GM18909 (cell line): ENCODE data around the gene TANGO6.
"Not testable (repeated sequence)": the region's sequence is repeated elsewhere in the genome, so short reads cannot be mapped to it uniquely, and the experiment has no call there.

Experiments
- ATAC-seq: cut with Tn5 transposase; IDR thresholded peaks from one replicate; pipeline ENCODE4 v1.9.1; 2021; ENCODE audit warnings: mild to moderate bottlenecking; ENCODE audit not compliant: unreplicated experiment, poor library complexity

TANGO6 gene

DNA sequence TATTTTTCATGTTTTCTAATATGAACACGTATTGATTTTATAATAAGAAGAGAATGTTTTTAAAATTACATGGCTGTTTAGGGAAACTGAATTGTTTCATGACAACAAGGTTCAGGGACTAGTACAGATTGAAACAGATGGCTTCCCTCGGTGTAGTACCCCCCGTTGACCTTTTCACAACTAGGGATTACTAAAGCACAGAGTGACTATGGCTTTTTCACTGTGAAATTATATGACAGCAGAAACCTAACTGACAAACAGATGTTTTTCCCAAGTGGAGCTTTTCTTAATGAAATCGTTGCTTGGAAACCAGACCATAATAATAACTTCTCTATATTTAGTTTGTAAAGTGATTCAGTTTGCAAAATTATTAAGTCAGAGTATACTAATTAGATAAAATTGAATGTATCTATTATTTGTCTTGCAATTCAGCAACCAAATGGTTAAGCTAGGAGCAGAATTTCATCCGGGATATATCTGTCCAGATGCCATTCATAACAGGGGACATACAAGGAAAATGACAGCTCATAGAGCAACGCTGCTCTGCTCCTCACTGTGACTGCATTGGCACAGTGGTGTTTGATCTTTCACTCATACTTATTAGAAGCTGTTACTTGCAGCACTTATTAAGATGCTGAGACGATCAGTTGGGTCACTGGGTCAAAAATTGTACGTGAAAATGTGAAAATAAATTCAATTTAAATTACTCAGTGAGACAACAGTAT is 111.7 kb downstream of the TANGO6 start:
- ATAC-seq, result no peak

GRCh38 chr16:68960910-68961309 is 117.6 kb downstream of the TANGO6 start:
- no peak for ATAC-seq

DNA sequence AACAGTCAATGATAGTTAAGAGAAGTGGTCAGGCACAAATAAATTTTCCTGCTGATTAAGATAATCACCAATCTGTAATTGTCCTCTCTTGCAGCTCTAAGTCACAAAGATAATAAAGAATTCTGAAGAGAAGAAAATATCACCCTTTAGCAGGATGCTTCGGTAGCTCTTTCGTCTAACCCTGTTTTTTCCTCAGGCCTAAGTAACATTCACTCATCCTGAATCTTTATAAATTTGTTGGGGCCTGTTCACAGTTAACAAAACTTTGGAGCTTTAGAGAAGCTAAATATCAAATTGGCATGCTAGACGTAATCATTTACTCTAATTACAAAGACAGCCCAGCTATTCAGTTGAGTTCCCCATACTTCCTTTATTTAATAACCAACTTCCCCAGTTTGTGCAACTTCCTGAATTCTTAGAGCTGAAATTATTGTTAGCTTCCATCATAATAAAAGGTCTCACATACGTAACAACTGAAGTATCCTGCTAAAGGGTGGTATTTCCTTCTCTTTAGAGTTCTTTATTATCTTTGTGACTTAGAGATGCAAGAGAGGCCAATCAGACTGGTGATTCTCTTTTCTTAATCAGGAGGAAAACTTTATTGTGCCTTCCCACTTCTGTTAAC is 118.6 kb downstream of the TANGO6 start:
- no peak for ATAC-seq

DNA sequence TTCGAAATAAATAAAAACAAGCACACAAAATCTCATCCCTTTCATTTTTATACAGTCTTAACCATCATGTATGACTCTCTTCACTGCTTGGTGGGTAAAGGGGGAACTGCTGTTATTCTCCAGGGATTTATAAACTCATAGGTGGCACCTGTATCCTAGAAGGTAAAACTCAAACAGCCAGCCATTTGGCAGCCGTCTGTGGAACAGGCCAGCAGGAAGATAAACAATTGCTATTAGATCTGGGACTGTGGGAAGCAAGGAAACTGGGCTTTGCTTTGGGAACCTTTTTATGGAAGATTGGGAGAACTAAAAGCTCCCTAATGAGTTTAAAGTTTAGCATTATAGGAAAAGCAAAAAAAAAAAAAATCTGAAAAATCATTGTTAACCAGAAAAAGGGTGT is 126.0 kb downstream of the TANGO6 start:
- no peak for ATAC-seq

GRCh38 chr16:68972013-68972412 is 128.7 kb downstream of the TANGO6 start:
- no peak for ATAC-seq

DNA sequence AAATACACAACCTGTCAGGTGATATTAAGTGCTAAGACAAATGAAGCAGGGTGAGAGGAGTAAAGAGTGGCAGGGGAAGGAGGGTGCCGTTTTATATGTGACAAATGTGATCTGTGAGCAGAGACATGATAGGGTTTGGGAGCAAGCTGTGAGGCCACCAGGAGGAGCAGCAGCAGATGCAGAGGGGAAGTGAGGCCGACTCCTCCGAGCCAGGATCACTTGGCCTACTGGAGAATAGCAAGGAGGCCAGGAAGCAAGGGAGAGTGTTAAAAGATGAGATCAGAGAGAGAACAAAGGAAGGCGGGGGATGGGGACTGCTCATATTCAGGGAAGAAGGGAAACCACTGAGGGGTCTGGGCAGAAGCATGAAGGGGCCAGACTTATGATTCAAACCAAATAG is 129.4 kb downstream of the TANGO6 start:
- no peak for ATAC-seq

DNA sequence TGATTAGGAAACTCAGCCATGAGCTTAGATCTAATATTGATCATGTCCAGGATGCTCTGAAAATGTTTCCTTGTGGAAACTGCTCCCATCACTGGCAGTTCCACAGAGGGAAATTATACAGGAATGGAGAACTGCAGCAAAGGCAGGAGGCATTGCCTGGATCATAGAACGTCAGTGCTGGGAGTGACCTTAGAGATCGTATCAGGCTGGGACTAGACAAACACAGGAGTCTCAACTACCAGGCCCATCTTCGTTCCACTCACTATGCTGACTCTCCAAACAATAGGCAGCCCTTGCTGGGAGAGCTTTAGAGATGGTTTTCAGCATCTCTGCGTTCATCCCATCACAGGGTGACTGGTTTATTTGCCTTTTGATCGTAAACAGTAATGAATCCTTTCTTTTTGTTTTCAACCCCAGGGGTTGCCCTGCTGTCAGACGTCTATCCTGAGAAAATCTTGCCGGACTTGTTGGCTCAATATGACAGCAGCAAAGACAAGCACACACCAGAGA is 130.3 kb downstream of the TANGO6 start:
- no peak for ATAC-seq

DNA sequence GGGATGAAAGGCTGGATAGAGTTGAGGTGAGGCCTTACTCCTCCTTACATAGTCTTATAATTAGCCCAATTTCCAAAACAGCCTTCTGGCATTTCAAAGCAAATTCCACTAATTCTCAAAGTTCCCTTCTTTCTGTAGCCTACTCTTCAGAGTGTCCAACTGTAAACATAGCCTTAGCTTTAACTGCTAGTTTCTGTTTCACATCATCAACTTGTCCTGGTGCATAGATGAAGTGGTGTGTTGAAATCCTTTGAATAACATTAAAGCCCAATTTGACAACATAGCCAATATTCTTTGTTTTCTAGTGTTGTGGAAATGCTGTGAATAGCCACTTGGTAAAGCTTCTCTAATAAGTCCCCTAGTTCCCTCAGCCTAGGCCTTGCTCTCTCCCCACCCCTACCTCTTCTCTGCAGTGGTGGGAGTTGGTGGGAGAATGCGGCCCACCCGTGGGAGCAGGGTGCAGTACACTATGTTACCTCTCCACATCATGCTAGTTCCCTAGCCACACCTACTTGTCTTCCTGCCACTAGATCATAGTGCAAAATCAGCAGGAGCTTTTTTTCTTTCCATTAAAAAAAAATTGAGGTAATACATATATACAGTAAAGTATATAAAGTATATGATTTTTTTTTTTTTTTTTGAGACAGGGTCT is 135.1 kb downstream of the TANGO6 start:
- ATAC-seq, result no peak

DNA sequence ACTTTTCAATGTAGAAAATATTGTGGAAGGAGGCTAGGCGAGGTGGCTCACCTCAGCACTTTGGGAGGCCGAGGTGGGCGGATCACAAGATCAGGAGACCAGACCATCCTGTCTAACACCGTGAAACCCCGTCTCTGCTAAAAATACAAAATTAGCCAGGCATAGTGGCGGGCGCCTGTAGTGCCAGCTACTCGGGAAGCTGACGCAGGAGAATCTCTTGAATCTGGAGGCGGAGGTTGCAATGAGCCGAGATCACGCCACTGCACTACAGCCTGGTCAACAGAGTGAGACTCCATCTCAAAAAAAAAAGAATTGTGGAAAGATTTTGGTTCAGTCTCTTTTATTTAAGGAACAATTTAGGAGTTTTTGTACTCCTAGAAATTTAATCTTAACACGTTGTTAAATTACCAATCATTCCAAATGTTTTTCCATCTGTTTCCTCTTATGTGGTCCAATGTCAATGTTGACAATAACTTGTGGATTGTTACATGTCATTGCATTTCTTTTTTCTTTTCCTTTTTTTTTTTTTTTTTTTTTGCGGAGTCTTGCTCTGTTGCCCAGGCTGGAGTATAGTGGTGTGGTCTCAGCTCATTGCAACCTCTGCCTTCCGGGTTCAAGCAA is 137.5 kb downstream of the TANGO6 start:
- no peak for ATAC-seq

GRCh38 chr16:68981971-68982370 is 138.6 kb downstream of the TANGO6 start:
- ATAC-seq, result no peak

DNA sequence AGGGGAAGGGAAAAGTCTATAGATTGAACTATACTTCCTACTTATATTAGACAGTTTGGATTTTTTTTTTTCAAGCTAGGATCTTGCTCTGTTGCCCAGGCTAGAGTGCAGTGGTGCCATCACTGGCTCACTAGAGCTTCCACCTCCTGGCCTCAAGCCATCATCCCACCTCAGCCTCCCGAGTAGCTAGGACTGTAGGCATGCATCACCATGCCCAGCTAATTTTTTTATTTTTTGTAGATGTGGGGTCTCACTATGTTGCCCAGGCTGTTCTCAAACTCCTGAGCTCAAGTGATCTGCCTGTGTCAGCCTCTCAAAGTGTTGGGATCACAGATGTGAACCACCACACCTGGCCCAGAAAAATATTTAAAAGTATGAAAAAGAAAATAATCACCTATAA is 141.1 kb downstream of the TANGO6 start:
- no peak for ATAC-seq

DNA sequence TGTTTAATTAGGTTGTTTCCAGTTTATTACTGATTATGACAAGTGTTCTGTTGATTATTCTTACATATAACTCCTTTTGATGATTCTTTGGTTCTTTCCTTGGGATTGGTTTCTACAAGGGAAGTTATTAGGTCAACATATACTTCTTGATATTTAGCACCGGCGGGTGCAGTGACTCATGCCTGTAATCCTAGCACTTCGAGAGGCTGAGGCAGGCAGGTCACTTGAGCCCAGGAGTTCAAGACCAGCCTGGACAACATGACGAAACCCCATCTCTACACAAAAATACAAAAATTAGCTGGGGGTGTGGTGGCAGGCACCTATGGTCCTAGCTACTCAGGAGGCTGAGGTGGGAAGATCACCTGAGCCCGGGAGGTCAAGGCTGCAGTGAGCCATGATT is 141.9 kb downstream of the TANGO6 start:
- no peak for ATAC-seq

GRCh38 chr16:68985855-68986254 is 142.5 kb downstream of the TANGO6 start:
- no peak for ATAC-seq

- ATAC-seq, result no peak
Observed at GRCh38 chr16:68987734-68988457, 144.6 kb downstream of the TANGO6 start.

- ATAC-seq, result not testable (repeated sequence)
Observed at GRCh38 chr16:68990172-68990845, 147.0 kb downstream of the TANGO6 start.

GRCh38 chr16:68991075-68991474 is 147.7 kb downstream of the TANGO6 start:
- no peak for ATAC-seq

GRCh38 chr16:68992521-68992920 is 149.2 kb downstream of the TANGO6 start:
- no peak for ATAC-seq

DNA sequence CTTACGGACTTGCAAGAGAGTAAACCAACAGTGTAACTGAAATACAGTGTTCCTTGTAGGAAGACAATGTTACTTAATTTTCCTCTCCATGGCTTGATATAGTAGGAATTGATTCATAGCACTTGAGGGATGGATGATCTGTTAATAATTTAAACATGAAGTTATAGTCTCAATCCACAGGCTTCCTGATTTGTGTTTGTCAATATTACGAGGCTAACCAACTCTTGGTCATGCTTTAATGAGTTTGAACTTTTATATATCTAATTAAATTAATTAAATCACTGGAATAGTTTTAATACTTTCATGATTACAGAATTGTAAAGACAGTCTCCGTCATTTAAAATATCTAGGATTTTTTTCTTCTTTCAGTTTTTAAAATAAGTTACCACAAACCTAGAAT is 150.1 kb downstream of the TANGO6 start:
- ATAC-seq, result no peak

- peak; percentile 53 for ATAC-seq
Observed at GRCh38 chr16:68993885-68994284, 150.6 kb downstream of the TANGO6 start.

GRCh38 chr16:68994324-68994723 is 151.0 kb downstream of the TANGO6 start:
- no peak for ATAC-seq
